ENCODE results near the gene RRAD.
"Not testable (repeated sequence)": the region's sequence is repeated elsewhere in the genome, so short reads cannot be mapped to it uniquely, and the experiment has no call there.

Gene RRAD

GRCh38 chr16:66900721-66901441 is 24.5 kb downstream of the RRAD start:
- no peak for DNase-seq (ENCODE audit: low read depth, low spot score)

- peak; percentile 51 for DNase-seq (ENCODE audit: low read depth, low spot score)
These were observed 25.2 kb downstream of the RRAD start for GRCh38 chr16:66899945-66900710.

GRCh38 chr16:66899310-66899944 is 25.9 kb downstream of the RRAD start:
- no peak for DNase-seq (ENCODE audit: low read depth, low spot score)

GRCh38 chr16:66898933-66899309 is 26.4 kb downstream of the RRAD start:
- DNase-seq (ENCODE audit: low read depth, low spot score), result no peak

DNA sequence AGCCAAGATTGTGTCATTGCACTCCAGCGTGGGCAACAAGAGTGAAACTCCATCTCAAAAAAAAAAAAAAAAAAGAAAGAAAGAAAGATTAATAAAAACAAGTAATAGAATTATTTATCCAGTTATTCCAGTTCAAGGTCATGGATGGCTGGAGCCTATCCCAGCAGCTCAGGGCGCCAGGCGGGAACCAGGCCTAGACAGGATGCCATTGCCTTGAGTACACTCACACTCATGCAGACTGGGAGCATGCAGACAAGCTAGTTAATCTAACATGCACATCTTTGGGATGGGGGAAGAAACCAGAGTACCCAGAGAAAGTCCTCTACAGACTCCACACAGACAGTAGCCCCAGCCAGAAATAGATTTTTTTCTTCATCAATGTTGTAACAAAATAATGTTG is 27.1 kb downstream of the RRAD start:
- no peak for DNase-seq (ENCODE audit: low read depth, low spot score)

DNA sequence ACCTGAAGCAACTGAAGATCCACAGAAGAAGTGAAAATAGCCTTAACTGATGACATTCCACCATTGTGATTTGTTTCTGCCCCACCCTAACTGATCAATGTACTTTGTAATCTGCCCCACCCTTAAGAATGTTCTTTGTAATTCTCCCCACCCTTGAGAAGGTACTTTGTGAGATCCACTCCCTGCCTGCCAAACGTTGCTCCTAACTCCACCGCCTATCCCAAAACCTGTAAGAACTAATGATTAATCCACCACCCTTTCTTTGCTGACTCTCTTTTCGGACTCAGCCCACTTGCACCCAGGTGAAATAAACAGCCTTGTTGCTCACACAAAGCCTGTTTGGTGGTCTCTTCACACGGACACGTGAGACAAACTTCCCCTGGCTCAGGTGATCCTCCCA is 28.7 kb downstream of the RRAD start:
- DNase-seq (ENCODE audit: low read depth, low spot score), result not testable (repeated sequence)

GRCh38 chr16:66895999-66896398 is 29.3 kb downstream of the RRAD start:
- no peak for DNase-seq (ENCODE audit: low read depth, low spot score)

- no peak for DNase-seq (ENCODE audit: low read depth, low spot score)
These were observed 29.7 kb downstream of the RRAD start for GRCh38 chr16:66895689-66895979.

GRCh38 chr16:66894948-66895688 is 30.2 kb downstream of the RRAD start:
- peak; percentile 78 for DNase-seq (ENCODE audit: low read depth, low spot score)

GRCh38 chr16:66894055-66894454 is 31.3 kb downstream of the RRAD start:
- no peak for DNase-seq (ENCODE audit: low read depth, low spot score)

DNA sequence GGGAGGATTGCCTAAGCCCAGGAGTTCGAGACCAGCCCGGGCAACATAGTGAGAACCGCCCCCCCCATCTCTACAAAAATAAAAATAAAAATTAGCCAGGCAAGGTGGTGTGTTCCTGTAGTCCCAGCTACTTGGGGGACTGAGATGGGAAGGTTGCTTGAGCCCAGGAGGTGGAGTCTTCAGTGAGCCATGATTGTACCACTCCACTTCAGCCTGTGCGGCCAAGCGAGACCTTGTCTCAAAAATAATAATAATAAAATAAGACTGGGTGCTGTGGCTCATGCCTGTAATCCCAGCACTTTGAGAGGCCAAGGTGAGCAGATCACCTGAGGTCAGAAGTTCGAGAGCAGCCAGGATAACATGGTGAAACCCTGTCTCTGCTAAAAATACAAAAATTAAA is 33.5 kb downstream of the RRAD start:
- no peak for DNase-seq (ENCODE audit: low read depth, low spot score)

GRCh38 chr16:66891360-66891759 is 34.0 kb downstream of the RRAD start:
- no peak for DNase-seq (ENCODE audit: low read depth, low spot score)

GRCh38 chr16:66890799-66891198 is 34.5 kb downstream of the RRAD start:
- no peak for DNase-seq (ENCODE audit: low read depth, low spot score)

DNA sequence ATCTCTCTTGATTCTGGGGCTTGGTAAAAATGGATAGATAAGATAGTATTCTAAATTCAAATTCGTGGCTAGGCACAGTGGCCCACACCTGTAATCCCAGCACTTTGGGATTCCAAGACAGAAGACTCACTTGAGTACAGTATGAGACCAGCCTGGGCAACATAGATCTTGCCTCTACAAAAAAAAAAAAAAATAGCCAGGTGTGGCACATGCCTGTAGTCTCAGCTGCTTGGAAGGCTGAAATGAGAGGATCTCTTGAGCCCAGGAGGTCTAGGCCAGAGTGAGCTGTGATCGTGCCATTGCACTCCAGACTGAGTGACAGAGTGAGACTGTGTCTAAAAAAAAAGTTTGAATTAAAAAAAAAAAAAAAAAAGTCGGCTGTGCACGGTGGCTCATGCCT is 35.7 kb downstream of the RRAD start:
- no peak for DNase-seq (ENCODE audit: low read depth, low spot score)

- DNase-seq (ENCODE audit: low read depth, low spot score), result no peak
These were observed 36.4 kb downstream of the RRAD start for GRCh38 chr16:66888647-66889615.

DNA sequence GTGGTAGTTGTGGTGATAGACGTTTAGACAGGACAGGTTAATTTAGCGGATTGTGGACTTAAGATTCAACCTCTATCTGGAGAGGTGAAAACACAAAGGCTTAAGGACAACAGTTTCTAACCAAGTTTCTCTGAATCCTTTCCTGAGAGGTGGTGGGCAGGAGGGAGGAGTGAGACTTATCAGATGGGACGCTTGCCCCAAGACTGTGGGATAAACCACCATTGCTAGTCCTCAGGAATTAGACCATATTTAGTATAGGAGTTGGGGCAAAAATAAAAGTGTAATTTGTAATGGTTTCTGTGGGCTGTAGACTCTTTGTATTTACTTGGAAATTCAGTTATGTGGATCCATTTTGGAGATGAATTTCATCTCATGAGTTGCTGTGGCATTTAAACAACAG is 38.4 kb downstream of the RRAD start:
- DNase-seq (ENCODE audit: low read depth, low spot score), result no peak

DNA sequence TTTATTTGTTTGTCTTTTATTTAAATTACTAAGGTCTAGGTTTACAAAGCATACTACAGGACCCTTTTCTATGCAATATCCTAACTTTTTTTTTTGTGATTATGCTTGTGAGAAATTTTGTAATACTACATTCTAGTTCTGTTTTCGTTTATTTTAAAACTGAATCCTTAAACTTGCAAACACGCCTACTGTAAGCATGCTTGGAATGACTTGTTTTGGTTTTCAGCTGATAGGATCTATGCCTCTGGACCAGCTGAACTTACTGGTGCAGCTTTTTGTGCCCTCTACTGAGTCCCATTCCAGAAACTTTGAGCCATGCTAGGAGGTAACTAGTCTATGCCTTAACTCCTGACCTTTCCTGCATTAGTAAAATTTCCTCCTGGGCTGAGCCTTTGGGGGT is 39.0 kb downstream of the RRAD start:
- no peak for DNase-seq (ENCODE audit: low read depth, low spot score)

DNA sequence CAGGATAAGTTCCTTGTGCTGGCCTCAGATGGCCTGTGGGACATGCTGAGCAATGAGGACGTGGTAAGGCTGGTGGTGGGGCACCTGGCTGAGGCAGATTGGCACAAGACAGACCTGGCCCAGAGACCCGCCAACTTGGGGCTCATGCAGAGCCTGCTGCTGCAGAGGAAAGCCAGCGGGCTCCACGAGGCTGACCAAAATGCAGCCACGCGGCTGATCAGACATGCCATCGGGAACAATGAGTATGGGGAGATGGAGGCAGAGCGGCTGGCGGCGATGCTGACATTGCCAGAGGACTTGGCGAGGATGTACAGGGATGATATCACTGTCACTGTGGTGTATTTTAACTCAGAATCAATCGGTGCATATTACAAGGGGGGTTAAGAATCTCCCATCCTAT is 39.8 kb downstream of the RRAD start:
- DNase-seq (ENCODE audit: low read depth, low spot score), result no peak

DNA sequence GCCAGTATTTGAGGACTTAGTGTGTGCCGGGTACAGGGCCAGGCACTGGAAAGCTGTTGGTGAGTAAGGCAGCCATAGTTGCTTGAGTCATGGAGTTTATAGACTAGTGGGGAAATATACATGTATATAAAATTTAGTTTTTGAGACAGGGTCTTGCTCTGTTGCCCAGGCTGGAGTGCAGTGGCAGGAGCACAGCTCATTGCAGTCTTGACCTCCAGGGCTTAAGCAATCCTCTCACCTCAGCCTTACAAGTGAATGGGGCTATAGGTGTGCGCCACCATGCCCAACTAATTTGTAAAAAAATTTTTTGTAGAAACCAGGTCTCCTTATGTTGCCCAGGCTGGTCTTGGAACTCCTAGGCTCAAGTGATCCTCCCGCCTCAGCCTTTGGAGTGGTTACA is 42.6 kb downstream of the RRAD start:
- DNase-seq (ENCODE audit: low read depth, low spot score), result no peak

GRCh38 chr16:66881964-66882508 is 43.3 kb downstream of the RRAD start:
- DNase-seq (ENCODE audit: low read depth, low spot score), result no peak

GRCh38 chr16:66881560-66881959 is 43.8 kb downstream of the RRAD start:
- DNase-seq (ENCODE audit: low read depth, low spot score), result no peak
